ENCODE measurements around the gene CARMIL1.
A peak's percentile ranks its signal among the peaks of the same experiment; 100 is the strongest.

Gene CARMIL1

DNA sequence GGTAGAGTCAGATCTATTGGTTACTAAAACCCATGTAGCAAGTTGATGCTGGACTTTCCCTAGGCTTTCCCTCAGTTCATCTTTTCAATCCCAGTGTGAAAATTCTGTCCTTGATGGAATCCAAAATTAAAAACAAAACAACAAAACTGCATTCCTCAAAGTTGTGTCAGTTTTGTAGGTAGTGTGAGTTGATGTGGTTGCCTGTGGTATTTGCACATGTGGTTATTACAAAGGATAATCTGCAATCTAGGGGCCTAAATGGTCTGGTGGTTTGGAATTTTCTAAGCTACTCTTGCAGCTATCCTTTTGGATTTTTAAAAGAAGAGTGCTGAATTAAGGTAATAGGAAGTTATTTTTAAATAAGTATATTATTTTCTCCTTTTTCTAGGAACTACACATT is 240.7 kb downstream of the CARMIL1 start:
- no peak for DNase-seq
- intact Hi-C loops (cut with DNase I) = no loop called here

DNA sequence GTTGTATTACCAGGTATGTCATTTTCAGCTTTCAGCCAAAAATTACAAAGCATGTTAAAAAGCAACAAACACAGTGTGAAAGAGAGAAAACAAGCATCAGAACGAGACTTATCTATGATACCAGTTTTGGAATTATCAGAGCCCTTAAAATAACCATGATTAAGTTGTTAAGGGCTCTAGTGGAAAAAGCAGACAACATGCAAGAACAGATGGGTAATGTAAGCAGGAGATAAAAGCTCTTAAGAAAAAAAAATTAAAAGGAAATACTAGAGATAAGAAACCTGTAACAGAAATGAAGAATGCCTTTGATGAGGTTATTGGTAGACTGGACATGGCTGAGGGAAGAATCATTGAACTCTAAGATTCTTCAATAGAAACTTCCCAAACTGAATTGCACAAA is 245.4 kb downstream of the CARMIL1 start:
- intact Hi-C loops (cut with DNase I) = no loop called here
- DNase-seq = no peak

DNA sequence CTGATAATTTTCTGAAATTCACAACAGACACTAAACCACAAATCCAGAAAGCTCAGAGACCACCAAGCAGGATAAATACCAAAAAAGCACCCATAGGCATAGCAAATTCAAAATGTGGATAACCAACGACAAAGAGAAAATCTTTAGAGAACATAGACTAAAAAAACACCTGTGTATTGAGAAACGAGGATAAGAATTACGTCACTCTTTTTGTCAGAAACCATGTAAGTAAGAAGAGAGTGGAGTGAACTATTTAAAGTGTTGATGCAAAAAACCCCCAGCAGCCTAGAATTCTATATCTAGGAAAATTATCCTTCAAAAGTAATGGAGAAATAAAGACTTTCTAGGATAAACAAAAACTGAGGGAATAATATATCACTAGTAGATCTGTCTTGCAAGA is 245.9 kb downstream of the CARMIL1 start:
- DNase-seq = no peak
- intact Hi-C loops (cut with DNase I) = no loop called here

DNA sequence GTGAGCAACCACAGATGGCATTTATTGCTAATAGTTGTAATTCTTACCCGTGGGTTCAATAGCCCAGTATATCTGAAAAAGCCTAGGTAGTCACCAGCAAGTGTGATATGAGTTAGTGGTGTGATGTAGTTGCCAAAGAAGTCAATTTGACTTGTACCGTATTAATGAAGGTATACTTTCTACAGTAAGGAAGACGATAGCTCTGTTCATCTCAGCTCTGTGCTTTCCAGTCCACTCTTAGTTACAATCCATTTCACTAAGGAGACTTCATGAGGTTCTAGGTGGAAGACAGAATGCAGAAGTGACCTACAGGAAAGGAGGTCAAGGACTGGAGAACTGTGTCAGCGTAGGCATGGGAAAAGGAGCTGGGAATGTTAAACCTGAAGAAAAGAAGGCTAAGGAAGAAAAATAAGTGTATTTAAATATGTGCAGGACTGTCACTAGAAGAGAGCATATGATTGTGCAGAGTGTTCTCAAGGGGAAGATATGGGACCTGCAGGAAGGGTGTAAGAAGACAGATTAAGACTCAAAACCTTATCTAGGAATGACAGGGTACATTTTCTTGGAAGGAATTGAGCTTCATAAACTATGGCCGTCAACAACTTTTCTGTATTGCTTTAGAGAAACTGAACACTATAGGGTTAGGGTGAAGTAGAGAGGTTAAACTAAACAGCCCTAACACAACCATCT is 255.9 kb downstream of the CARMIL1 start:
- DNase-seq = no peak
- intact Hi-C loops (cut with DNase I) = no loop called here

DNA sequence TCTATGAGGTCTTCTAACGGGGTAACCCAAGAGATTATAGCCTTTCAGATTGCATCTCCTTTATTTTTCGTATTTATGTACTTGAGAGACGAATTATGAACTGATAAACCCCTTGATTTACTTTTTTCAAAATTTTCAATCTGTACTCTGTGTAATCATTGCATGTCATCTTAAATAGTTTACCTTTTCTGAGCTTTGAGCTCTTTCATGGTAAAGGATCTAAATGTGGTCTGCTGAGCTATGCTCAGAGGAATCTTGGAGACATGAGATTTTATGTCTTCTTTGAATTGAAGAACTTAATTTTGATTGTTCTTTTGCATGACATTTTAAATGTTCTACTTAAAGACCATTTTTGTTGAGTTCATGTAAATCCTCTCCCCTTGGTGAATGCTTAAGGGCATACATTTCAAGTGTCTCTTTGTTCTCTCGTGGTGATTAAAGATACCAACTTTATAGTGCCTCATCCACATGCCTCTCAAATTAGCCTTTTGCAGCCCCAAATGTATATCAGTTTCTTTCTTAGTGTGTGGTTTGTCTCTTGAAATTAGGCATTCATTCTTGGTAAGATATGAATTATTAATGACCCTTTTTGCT is 256.6 kb downstream of the CARMIL1 start:
- no peak for DNase-seq
- intact Hi-C loops (cut with DNase I) = no loop called here

DNA sequence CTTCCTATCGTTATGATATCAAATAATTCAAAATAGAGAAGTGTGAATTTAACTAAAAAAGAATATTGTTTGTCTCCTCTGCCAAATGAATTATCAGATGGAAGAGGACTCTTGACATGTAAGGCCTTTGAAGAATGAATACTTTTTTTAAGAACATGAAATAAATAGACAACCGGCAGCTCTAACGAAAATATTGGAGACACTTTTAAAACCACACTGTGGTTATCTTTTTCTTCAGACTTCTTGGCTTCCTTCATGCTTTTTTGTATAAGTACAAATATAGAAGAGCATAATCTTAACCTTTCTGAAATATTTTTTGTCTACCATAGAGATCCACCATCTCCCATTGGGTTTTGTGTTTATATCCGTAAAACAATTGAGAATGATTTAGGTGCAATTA is 257.6 kb downstream of the CARMIL1 start:
- intact Hi-C loops (cut with DNase I) = no loop called here
- no peak for DNase-seq

GRCh38 chr6:25537349-25538018 is 258.3 kb downstream of the CARMIL1 start:
- intact Hi-C loops (cut with DNase I) = no loop called here
- peak in 29 of 42 donors; percentile 11 to 74 (median 31) for DNase-seq

GRCh38 chr6:25541228-25541627 is 262.1 kb downstream of the CARMIL1 start:
- DNase-seq = no peak
- intact Hi-C loops (cut with DNase I) = no loop called here

- intact Hi-C loops (cut with DNase I) = no loop called here
- no peak for DNase-seq
Observed at GRCh38 chr6:25542984-25543910, 264.1 kb downstream of the CARMIL1 start.

- DNase-seq = no peak
Observed at GRCh38 chr6:25544833-25545232, 265.7 kb downstream of the CARMIL1 start.

GRCh38 chr6:25547797-25548196 is 268.6 kb downstream of the CARMIL1 start:
- DNase-seq = no peak
- intact Hi-C loops (cut with DNase I) = no loop called here

More at GRCh38 chr6:25544833-25545232, 265.7 kb downstream of the CARMIL1 start:
- intact Hi-C loops (cut with DNase I) = no loop called here

GRCh38 chr6:25548451-25548850 is 269.3 kb downstream of the CARMIL1 start:
- intact Hi-C loops (cut with DNase I) = no loop called here
- no peak for DNase-seq

DNA sequence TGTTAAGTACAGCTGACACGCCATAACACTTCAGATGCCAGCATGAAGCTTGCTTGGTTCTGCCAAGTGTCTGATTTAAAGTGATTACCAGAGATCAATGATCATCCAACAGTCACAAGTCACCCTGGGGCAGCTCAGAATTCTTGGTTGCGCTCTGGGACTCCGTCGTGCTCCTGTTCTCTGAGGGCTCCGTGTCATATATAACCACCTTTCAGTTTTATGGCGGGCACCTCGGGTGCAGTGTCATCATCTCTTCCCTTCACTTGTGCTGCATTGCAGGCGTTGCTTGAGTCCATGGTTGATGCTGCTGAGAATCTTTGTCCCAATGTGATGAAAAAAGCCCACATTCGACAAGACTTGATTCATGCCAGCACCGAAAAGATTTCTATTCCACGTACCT is 271.5 kb downstream of the CARMIL1 start:
- intact Hi-C loops (cut with DNase I) = no loop called here
- no peak for DNase-seq

- DNase-seq = no peak
Observed at GRCh38 chr6:25553502-25553901, 274.3 kb downstream of the CARMIL1 start.

DNA sequence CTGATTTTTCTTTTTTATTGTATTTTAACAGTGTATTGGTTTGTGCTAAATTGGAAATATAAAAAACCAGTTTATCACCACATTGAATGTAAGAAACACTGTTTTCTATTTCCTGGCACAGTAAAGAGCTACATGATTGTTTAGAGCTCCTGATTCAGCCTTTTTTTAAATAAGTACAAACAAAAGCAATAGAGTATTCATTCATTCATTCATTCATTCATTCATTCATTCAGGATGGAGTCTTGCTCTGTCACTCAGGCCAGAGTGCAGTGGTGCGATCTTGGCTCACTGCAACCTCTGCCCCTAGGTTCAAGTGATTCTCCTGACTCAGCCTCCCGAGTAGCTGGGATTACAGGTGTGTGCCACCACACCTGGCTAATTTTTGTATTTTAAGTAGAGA is 276.0 kb downstream of the CARMIL1 start:
- intact Hi-C loops (cut with DNase I) = no loop called here
- DNase-seq = no peak

More at GRCh38 chr6:25553502-25553901, 274.3 kb downstream of the CARMIL1 start:
- intact Hi-C loops (cut with DNase I) = no loop called here

- intact Hi-C loops (cut with DNase I) = no loop called here
- peak; percentile 43 to 91 (median 81) for DNase-seq
Observed at GRCh38 chr6:25556516-25556915, 277.3 kb downstream of the CARMIL1 start.

- intact Hi-C loops (cut with DNase I) = no loop called here
- no peak for DNase-seq
Observed at GRCh38 chr6:25558155-25558817, 279.1 kb downstream of the CARMIL1 start.

- intact Hi-C loops (cut with DNase I) = no loop called here
- no peak for DNase-seq
Observed at GRCh38 chr6:25560865-25561264, 281.7 kb downstream of the CARMIL1 start.

GRCh38 chr6:25564943-25565342 is 285.8 kb downstream of the CARMIL1 start:
- intact Hi-C loops (cut with DNase I) = no loop called here
- no peak for DNase-seq
